HG03354 (cell line): ENCODE results near the gene CBX8.
A peak's percentile ranks its signal among the peaks of the same experiment; 100 is the strongest.
"Not testable (repeated sequence)": the region's sequence is repeated elsewhere in the genome, so short reads cannot be mapped to it uniquely, and the experiment has no call there.

Experiments
- ATAC-seq: cut with Tn5 transposase; IDR thresholded peaks from one replicate; pipeline ENCODE4 v1.9.1; 2021; ENCODE audit warnings: mild to moderate bottlenecking; ENCODE audit not compliant: unreplicated experiment, poor library complexity, severe bottlenecking

The CBX8 gene

GRCh38 chr17:79784353-79785016 is 12.4 kb downstream of the CBX8 start:
- no peak for ATAC-seq

- no peak for ATAC-seq
These were observed 13.0 kb downstream of the CBX8 start for GRCh38 chr17:79783891-79784290.

GRCh38 chr17:79781736-79782575 is 14.9 kb downstream of the CBX8 start:
- ATAC-seq = no peak

GRCh38 chr17:79781012-79781650 is 15.7 kb downstream of the CBX8 start:
- ATAC-seq = no peak

- ATAC-seq = no peak
These were observed 17.1 kb downstream of the CBX8 start for GRCh38 chr17:79779661-79780365.

- no peak for ATAC-seq
These were observed 17.8 kb downstream of the CBX8 start for GRCh38 chr17:79779084-79779529.

GRCh38 chr17:79778504-79779083 is 18.3 kb downstream of the CBX8 start:
- ATAC-seq = peak; percentile 22

- peak; percentile 72 for ATAC-seq
These were observed 18.9 kb downstream of the CBX8 start, which contains the start of gene CBX2 for GRCh38 chr17:79777894-79778503. Gene CBX2, plus strand, starts transcription at chr17:79778148. Its CDS starts 88 bp downstream, at chr17:79778236.

- ATAC-seq = peak; percentile 26
These were observed 19.6 kb downstream of the CBX8 start for GRCh38 chr17:79777120-79777893.

- ATAC-seq = no peak
These were observed 20.3 kb downstream of the CBX8 start for GRCh38 chr17:79776376-79777119.

GRCh38 chr17:79775632-79776031 is 21.2 kb downstream of the CBX8 start:
- ATAC-seq = no peak

- ATAC-seq = no peak
These were observed 22.3 kb downstream of the CBX8 start for GRCh38 chr17:79774561-79774975.

GRCh38 chr17:79772726-79773125 is 24.2 kb downstream of the CBX8 start:
- not testable (repeated sequence) for ATAC-seq

GRCh38 chr17:79771276-79771675 is 25.6 kb downstream of the CBX8 start:
- ATAC-seq = no peak

- ATAC-seq = no peak
These were observed 27.0 kb downstream of the CBX8 start for GRCh38 chr17:79769570-79770506.

- no peak for ATAC-seq
These were observed 31.2 kb downstream of the CBX8 start for GRCh38 chr17:79765708-79766107.
